DMS114 treated with DMSO at 0.1 percent for 48 hours (cell line): ENCODE data around the gene C2CD3.
"Not testable (repeated sequence)": the region's sequence is repeated elsewhere in the genome, so short reads cannot be mapped to it uniquely, and the experiment has no call there.

Source experiments
- DNase-seq: peaks from one replicate; lab custom pipeline; 2025; ENCODE audit not compliant: unreplicated experiment; lab: John Stamatoyannopoulos, UW

C2CD3 gene

GRCh38 chr11:74120260-74121035 lies 50.4 kb downstream of the C2CD3 start:
- not testable (repeated sequence) for DNase-seq

GRCh38 chr11:74116719-74117118 lies 54.1 kb downstream of the C2CD3 start:
- DNase-seq, result no peak

GRCh38 chr11:74112877-74113276 lies 57.9 kb downstream of the C2CD3 start:
- no peak for DNase-seq

DNA sequence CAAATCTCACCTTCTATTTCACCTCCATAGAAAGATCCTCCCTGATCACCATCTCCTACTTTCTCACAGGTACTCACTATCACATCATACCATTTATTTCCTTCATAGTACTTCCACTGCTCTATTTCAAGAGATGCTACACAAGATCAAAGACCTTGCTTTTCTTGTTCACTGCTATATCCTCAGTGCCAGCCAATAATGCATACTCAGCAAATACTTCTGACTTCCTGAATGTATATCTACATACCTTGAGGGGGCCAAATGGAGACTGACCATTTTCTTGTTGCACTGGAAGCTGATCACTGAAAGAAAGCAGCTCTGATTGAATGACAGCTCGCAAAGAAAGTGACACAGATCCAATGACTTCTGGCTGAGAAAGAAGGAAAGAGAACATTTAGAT lies 64.7 kb downstream of the C2CD3 start:
- DNase-seq, result no peak

DNA sequence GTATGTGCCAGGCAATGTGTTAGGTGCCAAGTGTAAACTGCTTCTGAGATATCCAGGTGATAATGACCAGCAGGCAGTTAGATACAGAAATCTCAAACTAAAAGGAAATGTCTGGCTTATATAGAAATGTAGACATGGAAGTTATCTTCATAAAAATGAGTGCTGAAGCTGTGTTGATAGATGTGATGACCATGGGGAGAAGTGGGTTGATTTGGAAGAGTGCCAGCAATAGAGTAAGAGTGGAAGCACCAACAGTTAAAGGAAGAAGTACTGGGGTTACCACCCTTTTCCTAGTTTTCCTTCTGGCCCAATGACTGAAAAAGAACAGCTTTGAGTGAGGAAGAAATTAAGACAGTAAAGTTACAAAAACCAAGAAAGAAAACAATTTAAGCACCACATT lies 68.5 kb downstream of the C2CD3 start:
- DNase-seq, result no peak

- DNase-seq, result no peak
Measured at GRCh38 chr11:74100735-74101134, 70.1 kb downstream of the C2CD3 start.

DNA sequence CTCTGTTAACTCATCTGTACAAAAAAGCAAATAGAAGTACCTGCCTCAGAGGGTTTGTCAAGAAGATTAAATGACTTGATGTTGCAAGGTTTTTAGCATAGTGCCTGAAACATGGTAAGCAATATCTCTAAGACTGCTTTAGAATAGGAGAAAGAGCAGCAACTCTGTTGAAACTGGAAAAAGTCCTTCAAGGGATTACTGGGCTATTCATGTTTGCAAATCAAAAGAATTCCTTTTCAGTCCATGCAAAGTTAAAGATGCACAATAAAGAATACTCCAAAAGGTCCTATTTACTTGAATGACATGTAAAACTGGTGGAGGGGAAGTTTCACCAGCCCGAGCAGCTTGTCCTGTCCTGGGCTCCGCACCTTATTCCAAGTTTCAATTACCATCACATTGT lies 70.6 kb downstream of the C2CD3 start:
- DNase-seq, result no peak

- no peak for DNase-seq
Measured at GRCh38 chr11:74097686-74098237, 73.0 kb downstream of the C2CD3 start.

DNA sequence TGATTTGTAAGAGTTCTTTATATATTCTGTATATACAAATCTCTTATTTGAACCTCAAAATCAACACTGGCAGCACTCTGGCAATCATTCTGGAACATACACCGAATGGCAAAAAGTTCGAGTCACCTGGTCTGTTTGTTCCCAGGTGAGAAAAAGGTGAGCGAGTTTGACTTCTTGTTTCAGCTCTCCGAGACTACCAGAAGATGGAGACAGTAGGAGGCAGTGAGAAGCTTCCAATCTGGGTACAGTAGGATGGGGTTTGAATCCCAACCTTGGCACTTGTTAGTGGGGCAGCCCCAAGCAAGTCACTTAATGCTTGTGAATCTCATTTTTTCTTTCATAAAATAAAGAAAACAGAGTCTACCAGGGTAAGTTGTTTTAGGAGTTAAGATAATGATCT lies 76.4 kb downstream of the C2CD3 start:
- DNase-seq, result no peak

- DNase-seq, result no peak
Measured at GRCh38 chr11:74092425-74092824, 78.4 kb downstream of the C2CD3 start.

GRCh38 chr11:74091549-74091948 lies 79.3 kb downstream of the C2CD3 start:
- DNase-seq, result no peak

- DNase-seq, result no peak
Measured at GRCh38 chr11:74090701-74091100, 80.1 kb downstream of the C2CD3 start.

GRCh38 chr11:74086242-74086884 lies 84.4 kb downstream of the C2CD3 start:
- DNase-seq, result no peak

GRCh38 chr11:74085542-74085892 lies 85.3 kb downstream of the C2CD3 start:
- DNase-seq, result no peak

- DNase-seq, result no peak
Measured at GRCh38 chr11:74084796-74085541, 85.8 kb downstream of the C2CD3 start.

DNA sequence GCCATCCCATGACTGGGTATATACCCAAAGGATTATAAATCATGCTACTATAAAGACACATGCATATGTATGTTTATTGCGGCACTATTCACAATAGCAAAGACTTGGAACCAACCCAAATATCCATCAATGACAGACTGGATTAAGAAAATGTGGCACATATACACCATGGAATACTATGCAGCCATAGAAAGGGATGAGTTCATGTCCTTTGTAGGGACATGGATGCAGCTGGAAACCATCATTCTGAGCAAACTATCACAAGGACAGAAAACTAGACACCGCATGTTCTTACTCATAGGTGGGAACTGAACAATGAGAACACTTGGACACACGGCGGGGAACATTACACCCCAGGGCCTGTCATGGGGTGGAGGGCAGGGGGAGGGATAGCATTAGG lies 86.9 kb downstream of the C2CD3 start:
- DNase-seq, result not testable (repeated sequence)

DNA sequence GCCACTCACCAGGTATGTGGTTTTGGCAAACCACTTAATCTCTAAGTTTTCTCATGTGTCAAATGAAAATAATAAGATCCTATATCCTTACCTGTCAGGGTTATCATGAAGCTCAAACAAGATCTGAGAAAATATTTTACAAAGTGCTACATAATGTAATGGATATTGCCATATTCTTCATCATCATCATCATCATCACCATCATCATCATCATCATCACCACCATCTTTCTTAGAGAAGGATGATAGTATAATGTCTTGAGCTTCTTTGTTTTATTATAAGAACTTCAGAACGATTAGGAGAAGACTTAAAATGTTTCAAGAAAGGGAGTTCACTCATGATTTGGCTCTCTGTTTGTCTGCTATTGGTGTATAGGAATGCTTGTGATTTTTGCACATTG lies 89.4 kb downstream of the C2CD3 start:
- DNase-seq, result no peak

GRCh38 chr11:74077193-74077592 lies 93.6 kb downstream of the C2CD3 start:
- no peak for DNase-seq

DNA sequence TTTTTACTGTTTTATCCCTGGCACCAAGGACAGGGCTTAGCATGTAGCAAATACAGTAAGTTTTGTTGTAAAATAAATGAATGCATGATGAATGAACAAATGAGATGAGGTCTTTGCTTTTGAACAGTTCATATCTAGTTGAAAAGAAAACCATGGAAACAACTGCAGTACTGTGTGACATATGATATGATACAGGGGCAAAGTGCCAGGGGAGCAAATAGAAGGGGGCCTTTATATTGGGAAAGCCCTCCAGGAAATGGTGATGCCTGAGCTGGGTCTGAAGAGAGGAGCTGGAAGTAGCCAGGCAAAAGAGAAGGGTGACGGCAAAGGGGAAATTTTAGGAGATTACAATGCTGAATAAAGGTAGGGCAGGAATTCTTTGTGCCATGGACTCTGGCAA lies 98.1 kb downstream of the C2CD3 start:
- DNase-seq, result no peak

- DNase-seq, result no peak
Measured at GRCh38 chr11:74072286-74072685, 98.5 kb downstream of the C2CD3 start.

GRCh38 chr11:74070723-74071492 lies 99.9 kb downstream of the C2CD3 start:
- no peak for DNase-seq
